ENCODE data around the gene ING5.

DNA sequence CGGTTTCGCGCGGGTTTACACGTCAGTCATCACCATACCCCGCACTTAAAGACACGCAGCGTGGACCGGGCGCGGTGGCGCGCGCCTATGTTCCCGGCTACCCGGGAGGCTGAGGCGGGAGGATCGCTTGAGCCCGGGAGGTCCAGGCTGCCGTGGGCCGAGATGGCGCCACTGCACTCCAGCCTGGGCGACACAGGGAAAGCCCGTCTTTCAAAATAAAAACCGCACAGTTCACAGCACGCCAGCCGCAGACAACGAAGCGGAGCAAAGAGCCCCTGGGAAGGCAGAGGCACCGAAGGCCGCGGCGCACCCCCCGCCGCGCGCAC is 15.6 kb upstream of the ING5 start:
- TF ChIP-seq, protein P1, sequence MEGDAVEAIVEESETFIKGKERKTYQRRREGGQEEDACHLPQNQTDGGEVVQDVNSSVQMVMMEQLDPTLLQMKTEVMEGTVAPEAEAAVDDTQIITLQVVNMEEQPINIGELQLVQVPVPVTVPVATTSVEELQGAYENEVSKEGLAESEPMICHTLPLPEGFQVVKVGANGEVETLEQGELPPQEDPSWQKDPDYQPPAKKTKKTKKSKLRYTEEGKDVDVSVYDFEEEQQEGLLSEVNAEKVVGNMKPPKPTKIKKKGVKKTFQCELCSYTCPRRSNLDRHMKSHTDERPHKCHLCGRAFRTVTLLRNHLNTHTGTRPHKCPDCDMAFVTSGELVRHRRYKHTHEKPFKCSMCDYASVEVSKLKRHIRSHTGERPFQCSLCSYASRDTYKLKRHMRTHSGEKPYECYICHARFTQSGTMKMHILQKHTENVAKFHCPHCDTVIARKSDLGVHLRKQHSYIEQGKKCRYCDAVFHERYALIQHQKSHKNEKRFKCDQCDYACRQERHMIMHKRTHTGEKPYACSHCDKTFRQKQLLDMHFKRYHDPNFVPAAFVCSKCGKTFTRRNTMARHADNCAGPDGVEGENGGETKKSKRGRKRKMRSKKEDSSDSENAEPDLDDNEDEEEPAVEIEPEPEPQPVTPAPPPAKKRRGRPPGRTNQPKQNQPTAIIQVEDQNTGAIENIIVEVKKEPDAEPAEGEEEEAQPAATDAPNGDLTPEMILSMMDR (IDR thresholded peaks at IDR 0.05): no peak
- no peak for TF ChIP-seq POLR2A (IDR thresholded peaks at IDR 0.05)

Measured in uterus (tissue), 2 donors.